ENCODE results near the gene JPH3.

The JPH3 gene

GRCh38 chr16:87664792-87665191 is 62.5 kb downstream of the JPH3 start:
- in situ Hi-C loops (cut with MboI; ENCODE audit: low pct_unique_long_range_greater_than_20kb, low sequenced_read_pairs, unreplicated experiment) = no loop called here
- no peak for TF ChIP-seq CTCF (IDR thresholded peaks at IDR 0.05; ENCODE audit: extremely low read depth, insufficient read depth, missing control alignments)
- no peak for DNase-seq (ENCODE audit: low spot score)

GRCh38 chr16:87665193-87665592 is 62.9 kb downstream of the JPH3 start:
- TF ChIP-seq CTCF (IDR thresholded peaks at IDR 0.05; ENCODE audit: extremely low read depth, insufficient read depth, missing control alignments) = no peak
- no peak for DNase-seq (ENCODE audit: low spot score)
- in situ Hi-C loops (cut with MboI; ENCODE audit: low pct_unique_long_range_greater_than_20kb, low sequenced_read_pairs, unreplicated experiment) = no loop called here

GRCh38 chr16:87666919-87667318 is 64.6 kb downstream of the JPH3 start:
- no peak for DNase-seq (ENCODE audit: low spot score)
- in situ Hi-C loops (cut with MboI; ENCODE audit: low pct_unique_long_range_greater_than_20kb, low sequenced_read_pairs, unreplicated experiment) = no loop called here
- TF ChIP-seq CTCF (IDR thresholded peaks at IDR 0.05; ENCODE audit: extremely low read depth, insufficient read depth, missing control alignments) = no peak

- no peak for TF ChIP-seq CTCF (IDR thresholded peaks at IDR 0.05; ENCODE audit: extremely low read depth, insufficient read depth, missing control alignments)
- in situ Hi-C loops (cut with MboI; ENCODE audit: low pct_unique_long_range_greater_than_20kb, low sequenced_read_pairs, unreplicated experiment) = no loop called here
- no peak for DNase-seq (ENCODE audit: low spot score)
These were observed 65.1 kb downstream of the JPH3 start for GRCh38 chr16:87667443-87667842.

GRCh38 chr16:87667946-87668345 is 65.6 kb downstream of the JPH3 start:
- no peak for DNase-seq (ENCODE audit: low spot score)
- TF ChIP-seq CTCF (IDR thresholded peaks at IDR 0.05; ENCODE audit: extremely low read depth, insufficient read depth, missing control alignments) = no peak
- in situ Hi-C loops (cut with MboI; ENCODE audit: low pct_unique_long_range_greater_than_20kb, low sequenced_read_pairs, unreplicated experiment) = no loop called here

- no peak for DNase-seq (ENCODE audit: low spot score)
- in situ Hi-C loops (cut with MboI; ENCODE audit: low pct_unique_long_range_greater_than_20kb, low sequenced_read_pairs, unreplicated experiment) = no loop called here
- TF ChIP-seq CTCF (IDR thresholded peaks at IDR 0.05; ENCODE audit: extremely low read depth, insufficient read depth, missing control alignments) = no peak
These were observed 67.4 kb downstream of the JPH3 start for GRCh38 chr16:87669672-87670071.

GRCh38 chr16:87671221-87671620 is 68.9 kb downstream of the JPH3 start:
- TF ChIP-seq CTCF (IDR thresholded peaks at IDR 0.05; ENCODE audit: extremely low read depth, insufficient read depth, missing control alignments) = no peak
- in situ Hi-C loops (cut with MboI; ENCODE audit: low pct_unique_long_range_greater_than_20kb, low sequenced_read_pairs, unreplicated experiment) = no loop called here

More at GRCh38 chr16:87671221-87671620, 68.9 kb downstream of the JPH3 start:
- no peak for DNase-seq (ENCODE audit: low spot score)
